GM19468 (cell line): ENCODE results near the gene CCDC71.

Source experiments
- ATAC-seq: cut with Tn5 transposase; IDR thresholded peaks from one replicate; pipeline ENCODE4 v1.9.1; 2021; ENCODE audit warnings: mild to moderate bottlenecking, moderate library complexity, moderate number of reproducible peaks; ENCODE audit not compliant: unreplicated experiment; ENCODE audit errors: extremely low read depth

Gene CCDC71

DNA sequence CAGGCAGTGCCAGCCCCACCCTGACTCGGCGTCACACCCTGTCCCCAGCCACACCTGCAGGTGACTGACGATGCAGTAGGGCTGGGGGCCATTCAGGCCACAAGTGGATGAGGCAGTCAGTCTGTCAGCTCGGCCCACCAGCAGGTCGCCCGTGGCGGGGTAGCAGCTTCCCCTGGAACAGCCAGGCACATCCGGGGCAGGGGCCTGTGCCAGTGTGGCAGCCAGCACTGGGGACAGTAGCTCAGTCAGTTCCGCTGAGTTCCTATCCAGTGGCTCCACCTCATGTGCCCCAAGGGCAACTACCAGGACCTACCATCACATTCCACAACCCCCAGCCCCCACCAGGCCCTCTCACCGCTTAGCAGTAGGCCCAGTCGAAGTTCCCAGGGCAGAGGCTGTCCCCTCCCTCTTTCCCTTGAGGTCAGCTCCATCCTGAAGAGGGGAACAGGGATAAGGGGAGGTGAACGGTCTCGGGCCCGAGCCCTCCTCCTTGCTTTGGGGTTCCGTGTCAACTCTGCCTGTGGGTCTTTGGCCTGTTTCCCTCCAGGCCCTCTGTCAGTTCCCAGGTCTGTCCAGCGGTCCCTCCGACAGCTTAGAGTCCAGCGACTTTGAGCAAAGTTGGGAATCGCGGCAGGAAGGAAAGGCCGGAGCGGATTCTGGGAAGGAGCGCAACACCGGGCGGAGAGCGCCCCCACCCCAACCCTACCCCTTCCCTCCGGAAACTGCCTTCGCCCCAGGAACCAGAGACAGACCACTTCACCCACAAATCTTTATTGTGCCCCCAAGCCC lies 33.5 kb downstream of the CCDC71 start, which contains the start of gene LAMB2:
Gene LAMB2 (minus strand): TSS at position 614 of the 789 bp plus-strand sequence. CDS start 183 bp downstream, at position 431.
- ATAC-seq: no peak

DNA sequence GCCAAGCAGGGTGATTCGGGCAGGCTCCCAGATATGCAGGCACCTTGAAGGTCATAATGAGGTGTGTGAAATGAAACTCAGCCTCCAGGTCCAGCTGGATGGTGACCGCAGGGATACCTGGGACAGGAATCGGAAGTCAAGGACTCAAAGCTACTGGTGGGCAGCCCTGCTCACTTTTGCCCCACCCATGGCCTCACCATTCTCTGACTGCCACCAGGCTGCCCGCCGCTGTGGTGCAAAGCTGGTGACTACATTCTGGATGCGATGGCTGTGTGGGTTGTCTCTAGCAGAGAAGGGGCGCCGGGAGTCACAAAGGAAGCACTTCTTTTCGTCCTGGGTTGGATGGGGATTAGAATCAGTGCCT lies 34.1 kb downstream of the CCDC71 start:
- no peak for ATAC-seq

DNA sequence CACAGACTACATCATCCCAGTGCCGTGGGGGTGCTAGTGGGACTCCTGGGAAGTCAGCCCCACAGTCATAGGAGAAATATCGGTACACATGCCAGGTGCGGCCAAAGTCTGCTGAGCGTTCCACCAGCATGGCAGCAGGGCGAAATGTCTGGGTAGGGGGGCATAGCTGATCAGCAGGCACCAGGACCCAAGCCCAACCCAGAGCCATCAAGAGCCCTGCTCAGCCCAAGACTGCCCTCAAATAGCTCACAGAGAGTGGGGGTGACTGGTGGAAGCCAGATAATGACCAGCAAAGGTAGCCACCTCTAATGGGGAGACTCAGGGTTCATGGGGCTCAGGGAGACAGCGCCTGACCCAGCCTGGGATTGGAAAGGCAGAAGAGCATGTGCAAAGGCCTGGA lies 34.6 kb downstream of the CCDC71 start:
- no peak for ATAC-seq

DNA sequence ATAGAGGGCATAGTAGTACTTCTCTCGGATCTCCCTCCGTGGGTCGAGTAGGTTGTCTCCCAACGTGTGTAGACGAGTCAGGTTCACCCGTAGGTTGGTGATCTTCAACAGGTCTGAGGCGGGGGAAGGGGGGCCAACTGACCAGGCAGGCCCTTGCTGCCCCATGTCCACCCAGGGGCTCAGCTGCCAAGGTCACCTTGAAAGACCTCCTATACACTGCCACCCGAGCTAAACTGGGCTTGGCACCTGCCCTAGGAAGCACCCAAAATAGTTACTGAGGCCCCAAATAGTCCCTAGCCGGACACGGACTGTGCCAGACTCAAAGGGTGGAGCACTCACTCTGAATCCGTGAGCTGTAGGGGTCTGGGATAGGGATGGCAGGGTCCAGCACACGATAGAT lies 35.1 kb downstream of the CCDC71 start:
- no peak for ATAC-seq

DNA sequence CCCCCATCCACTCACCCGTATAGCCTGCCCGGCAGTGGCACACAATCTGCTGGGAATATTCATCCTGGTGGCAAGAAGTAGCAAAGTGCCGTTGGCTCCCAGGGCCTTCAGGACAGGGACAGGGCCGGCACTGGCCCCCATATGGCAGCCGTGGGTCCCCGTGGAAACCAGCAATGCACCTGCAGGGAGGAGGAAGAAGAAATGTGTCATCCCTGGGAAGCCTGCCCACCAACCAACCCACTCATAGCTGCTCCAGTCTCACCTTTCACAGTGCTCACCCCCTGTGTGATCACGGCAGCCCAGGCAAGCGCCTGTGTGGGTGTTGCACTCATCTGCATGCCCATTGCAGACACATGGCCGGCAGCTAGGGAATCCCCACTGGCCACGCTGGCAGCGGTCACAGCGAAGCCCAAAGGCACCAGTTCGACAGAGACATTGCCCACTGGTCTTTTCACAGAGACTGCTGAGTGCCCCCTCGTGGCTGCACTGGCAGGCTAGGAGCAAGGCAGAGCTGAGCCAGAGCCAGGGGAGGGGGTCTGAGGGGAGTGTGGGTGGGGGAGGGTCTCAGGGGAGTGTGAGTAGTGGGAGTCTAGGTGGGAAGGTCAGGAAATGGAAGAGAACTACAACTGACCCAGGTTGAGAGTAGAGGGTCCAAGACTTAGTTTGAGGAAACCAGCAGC lies 41.0 kb downstream of the CCDC71 start:
- no peak for ATAC-seq

DNA sequence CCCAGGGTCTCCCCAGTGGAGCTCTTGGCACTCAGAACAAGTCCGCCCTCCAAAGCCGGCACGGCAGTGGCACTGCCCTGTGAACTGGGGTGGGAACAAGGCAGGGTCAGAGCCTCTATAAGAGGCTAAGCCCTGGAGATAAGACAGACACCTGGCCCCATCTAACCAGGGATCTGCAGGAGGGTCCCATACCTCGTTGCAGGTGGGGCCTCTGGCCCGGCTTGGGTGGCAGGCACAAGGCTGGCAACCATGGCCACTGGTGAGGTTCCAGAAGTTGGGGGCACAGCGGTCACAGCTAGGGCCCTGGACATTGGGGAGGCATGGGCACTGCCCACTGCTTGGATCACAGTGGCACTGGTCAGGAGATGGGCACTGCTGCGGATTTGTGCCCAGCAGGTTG lies 41.9 kb downstream of the CCDC71 start:
- ATAC-seq: no peak

DNA sequence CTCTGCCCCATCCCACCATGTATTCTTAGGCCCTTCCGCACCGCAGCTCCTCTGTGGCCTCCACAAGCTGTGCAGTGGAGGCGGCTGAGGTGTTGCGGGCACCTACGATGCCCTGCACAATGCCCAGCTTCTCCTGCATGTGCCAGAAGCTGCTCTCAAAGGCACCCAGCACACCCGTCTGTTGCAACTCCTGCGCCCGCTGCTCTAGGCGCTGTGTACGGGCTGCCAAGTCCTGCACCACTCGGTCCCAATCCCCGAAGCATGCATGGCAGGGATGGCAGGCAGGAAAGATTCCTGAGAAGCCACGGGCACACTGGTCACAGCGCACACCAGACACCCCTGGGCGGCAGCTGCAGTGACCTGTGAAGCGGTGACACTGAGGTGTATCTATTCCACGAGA lies 42.4 kb downstream of the CCDC71 start:
- no peak for ATAC-seq

DNA sequence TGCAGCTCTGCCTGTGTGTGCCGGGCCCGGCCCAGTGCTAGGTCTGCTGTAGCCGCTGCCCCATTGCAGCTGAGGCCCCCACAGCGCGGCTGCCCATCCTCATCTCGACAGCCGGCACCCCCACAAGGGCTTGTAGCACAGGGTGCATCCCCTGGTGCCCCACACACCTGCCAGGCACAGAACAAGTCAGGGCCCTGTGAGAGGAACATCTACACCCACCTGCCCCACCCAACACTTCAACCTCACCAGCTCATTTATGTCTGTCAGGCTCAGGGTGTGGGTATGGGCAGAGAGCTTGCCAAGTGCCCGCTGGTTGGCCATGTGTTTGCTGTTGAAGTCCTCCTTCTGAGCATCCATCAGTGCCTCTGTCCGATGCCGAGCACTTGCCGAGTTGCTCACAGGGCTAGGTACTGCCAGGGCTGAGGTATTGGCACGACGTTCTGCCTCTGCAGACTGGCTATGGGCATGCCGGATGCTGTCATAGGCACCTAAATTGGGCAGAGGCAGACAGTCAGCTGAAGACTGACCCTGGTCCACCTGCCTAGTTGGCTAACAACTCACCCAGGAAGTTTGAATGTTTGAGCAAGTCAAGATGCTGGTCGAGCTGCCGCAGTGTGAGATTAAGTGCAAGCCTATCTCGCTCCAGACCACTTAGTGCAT lies 43.1 kb downstream of the CCDC71 start:
- no peak for ATAC-seq

DNA sequence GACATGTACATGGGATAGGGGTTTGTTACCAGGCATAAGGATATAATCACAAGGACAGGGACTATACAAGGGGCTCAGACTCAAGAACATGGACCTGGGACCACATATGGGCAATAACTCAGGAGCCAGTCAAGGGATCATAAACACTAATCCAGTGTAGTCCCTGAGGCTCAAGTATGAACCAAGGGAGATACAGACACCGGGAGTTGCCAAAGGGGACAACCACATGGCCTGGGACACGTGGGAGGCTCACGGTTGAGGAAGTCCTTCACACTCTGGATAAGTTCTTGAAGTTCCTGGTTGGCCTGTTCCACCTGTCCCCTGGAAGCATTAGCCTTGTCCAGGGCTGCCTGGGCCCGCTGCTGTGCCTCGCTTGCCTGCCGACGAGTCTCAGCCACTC lies 43.7 kb downstream of the CCDC71 start:
- ATAC-seq: no peak

DNA sequence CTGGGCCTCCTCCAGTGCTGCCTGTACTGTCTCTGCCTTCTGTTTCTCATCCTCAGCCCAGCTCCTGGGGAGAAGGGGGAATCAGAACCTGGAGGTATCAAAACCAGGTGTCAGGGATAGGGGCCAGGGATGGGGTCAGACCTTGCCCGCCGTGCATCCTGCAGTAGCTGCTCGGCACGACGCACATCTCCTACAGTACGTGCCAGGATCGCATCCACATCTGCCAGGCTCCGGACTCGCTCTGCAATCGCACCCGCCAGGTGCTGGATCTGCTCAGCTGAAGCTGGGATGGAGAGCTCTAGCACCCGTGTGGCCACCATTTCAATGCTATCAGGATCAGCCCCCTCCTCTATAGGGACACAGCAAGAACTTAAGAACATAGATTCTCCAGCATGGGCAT lies 44.1 kb downstream of the CCDC71 start:
- no peak for ATAC-seq

DNA sequence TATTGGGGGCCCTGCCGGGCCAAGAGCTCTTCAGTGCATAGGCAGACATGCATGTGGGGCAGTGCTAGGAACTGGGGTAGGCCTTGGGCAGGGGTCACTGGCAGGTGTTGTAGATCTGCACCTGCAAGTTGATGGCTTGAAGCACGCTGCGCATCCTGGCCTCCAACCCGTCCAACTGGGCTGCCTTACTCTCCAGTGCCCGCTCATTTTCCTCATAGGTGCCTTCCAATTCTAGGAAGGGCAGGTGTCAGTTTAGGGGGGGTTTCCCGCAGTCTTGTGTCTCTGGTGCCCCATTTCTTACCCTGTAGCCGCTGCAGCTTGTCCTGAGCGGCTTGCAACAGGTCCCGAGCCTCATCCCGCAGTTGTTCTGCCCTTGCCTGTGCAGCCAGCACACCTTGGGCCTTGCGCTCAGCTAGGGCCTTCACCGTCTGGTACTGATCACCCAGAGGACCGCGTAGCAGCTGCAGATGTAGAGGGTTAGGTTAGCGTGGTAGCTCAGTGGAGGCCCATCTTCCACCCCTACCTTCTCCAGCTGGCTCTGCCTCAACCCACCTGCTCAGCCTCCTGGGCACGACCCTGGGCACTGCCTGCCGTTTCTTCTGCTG lies 44.9 kb downstream of the CCDC71 start:
- no peak for ATAC-seq

DNA sequence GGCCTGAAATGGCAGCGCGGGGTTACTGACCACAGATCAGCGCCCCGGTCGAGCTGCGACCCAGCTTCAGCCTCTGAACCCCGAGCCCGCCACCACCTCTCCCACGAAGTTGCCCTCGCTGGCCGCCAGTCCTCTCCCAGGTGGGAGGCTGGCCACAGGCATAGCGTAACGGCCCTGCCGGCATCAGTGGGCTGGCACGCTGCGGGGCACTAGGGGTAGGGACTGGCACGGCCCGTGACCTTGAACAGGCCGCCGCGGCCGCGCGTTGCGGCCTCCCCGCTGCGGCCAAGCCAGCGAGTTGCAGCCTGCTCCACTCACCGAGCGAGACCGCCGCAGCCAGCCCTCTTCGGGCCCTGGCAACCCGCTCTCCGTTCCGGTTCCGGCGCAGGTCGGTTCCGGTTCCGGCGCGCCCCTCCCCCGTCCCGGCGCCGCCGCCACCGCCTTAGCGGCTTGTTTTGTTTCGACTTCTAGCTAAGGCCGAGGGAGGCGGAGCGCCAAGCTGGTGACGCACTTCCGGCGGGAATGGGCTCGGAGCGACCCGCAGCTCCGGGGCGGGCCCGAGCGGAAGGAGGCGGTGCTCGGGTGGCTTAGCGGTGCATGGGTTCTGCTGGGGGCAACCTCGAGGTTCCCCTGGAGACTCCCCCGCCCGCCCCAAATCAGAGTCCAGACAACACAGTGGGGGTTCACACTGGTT lies 45.5 kb downstream of the CCDC71 start, which contains the start of gene USP19:
Gene USP19 (minus strand): TSS at position 386 of the 694 bp plus-strand sequence. CDS start 1,678 bp downstream, outside the sequence.
- peak; percentile 31 for ATAC-seq

DNA sequence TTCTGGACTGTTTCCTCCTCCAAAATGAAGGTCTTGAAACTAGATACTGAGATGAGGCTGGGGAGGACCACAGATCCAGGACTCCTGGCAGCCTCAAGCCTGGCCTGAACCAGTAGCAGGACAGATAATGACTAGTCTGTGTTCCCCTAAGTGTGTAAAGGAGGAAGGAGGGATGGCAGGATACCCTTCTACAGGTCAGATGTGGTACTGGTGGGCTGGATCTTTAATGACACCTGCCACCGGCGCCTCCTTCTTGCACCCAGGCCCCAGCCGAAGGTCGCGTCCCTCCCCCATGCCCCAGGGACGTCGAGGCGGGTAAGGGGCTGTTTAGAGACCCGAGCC lies 46.1 kb downstream of the CCDC71 start:
- ATAC-seq: no peak

DNA sequence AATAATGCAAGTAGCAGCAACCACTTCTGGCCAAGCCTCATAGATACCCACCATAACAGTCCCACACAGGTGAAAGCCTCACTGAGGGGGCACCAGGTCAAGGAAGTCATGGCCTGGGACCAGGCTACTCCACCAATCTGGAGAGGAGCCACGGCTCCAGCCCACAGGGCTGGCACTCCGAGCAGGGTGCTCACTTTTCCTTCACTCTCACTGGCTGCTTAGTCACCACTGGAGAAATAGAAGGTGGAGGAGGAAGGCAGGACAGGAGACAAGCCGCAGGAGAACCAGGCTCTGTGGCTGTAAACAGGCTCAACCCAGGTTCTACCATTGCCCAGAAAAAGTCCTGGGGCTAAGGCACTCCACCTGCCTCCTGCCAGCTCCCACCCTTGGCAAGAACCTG lies 46.7 kb downstream of the CCDC71 start:
- no peak for ATAC-seq

DNA sequence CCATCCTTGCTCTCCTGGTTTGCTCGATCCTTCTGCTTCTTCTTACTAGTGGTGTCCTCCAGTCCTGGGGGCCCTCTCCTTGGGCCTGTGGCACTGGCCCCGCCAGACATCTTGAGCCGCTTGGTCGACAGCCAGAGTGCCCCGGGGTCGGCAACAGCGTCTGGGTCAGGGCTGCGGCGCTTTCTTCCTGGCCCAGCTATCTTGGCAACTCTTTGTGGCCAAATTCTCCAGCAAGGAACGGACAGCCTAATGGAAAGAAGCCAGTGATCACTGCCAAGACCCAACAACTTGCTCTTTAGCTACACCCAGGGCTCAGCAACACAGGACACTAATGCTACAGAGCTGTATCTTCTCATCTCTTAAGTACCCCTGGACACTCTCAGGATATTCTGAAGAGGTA lies 47.1 kb downstream of the CCDC71 start:
- ATAC-seq: no peak
